ENCODE data around the gene KCNJ10.

- TF ChIP-seq CTCF (IDR thresholded peaks at IDR 0.05; ENCODE audit: insufficient read depth, low read length) (no peak), REST (IDR thresholded peaks at IDR 0.05; ENCODE audit: insufficient replicate concordance, low read depth) (no peak), POLR2AphosphoS5 (IDR thresholded peaks at IDR 0.05; ENCODE audit: low read depth) (no peak), GABPA (IDR thresholded peaks at IDR 0.05; ENCODE audit: low read depth) (no peak), SPI1 (IDR thresholded peaks at IDR 0.05; ENCODE audit: borderline replicate concordance, low read depth) (no peak)
These were observed 23.1 kb upstream of the KCNJ10 start for GRCh38 chr1:160093069-160093395.
